Middle frontal gyrus (tissue), 1 donor: ENCODE results near the gene GSTT4.
"Not testable (repeated sequence)": the region's sequence is repeated elsewhere in the genome, so short reads cannot be mapped to it uniquely, and the experiment has no call there.

ENCODE experiments used
- DNase-seq: peaks from one replicate; pipeline ENCODE4 v3.0.0-alpha.2; 2015; ENCODE audit warnings: low spot score; ENCODE audit errors: extremely low spot score

The GSTT4 gene

GRCh38 chr22:24005201-24005600 lies at the start of gene GSTT4:
Gene GSTT4 (minus strand): TSS chr22:24005453. CDS start chr22:24005356, 97 bp downstream.
- DNase-seq, result no peak

GRCh38 chr22:24054356-24054755 lies 49.1 kb upstream of the GSTT4 start:
- DNase-seq, result no peak

- DNase-seq, result no peak
Observed at GRCh38 chr22:24053481-24054226, 48.4 kb upstream of the GSTT4 start.

- no peak for DNase-seq
Observed at GRCh38 chr22:24051568-24051967, 46.3 kb upstream of the GSTT4 start.

GRCh38 chr22:24051028-24051427 lies 45.8 kb upstream of the GSTT4 start:
- DNase-seq, result no peak

- no peak for DNase-seq
Observed at GRCh38 chr22:24049978-24050377, 44.7 kb upstream of the GSTT4 start.

- DNase-seq, result no peak
Observed at GRCh38 chr22:24049211-24049610, 44.0 kb upstream of the GSTT4 start.

GRCh38 chr22:24046024-24046423 lies 40.8 kb upstream of the GSTT4 start:
- DNase-seq, result no peak

GRCh38 chr22:24043958-24044357 lies 38.7 kb upstream of the GSTT4 start:
- DNase-seq, result no peak

- DNase-seq, result not testable (repeated sequence)
Observed at GRCh38 chr22:24043465-24043864, 38.2 kb upstream of the GSTT4 start.

GRCh38 chr22:24040946-24041345 lies 35.7 kb upstream of the GSTT4 start:
- DNase-seq, result no peak

- no peak for DNase-seq
Observed at GRCh38 chr22:24039046-24039445, 33.8 kb upstream of the GSTT4 start.

- no peak for DNase-seq
Observed at GRCh38 chr22:24037851-24038765, 32.9 kb upstream of the GSTT4 start.

GRCh38 chr22:24035296-24035695 lies 30.0 kb upstream of the GSTT4 start:
- no peak for DNase-seq

GRCh38 chr22:24033731-24034130 lies 28.5 kb upstream of the GSTT4 start:
- DNase-seq, result no peak

GRCh38 chr22:24030186-24030702 lies 25.0 kb upstream of the GSTT4 start:
- no peak for DNase-seq

- no peak for DNase-seq
Observed at GRCh38 chr22:24029304-24029703, 24.1 kb upstream of the GSTT4 start.

- no peak for DNase-seq
Observed at GRCh38 chr22:24028533-24028932, 23.3 kb upstream of the GSTT4 start.

GRCh38 chr22:24027991-24028390 lies 22.7 kb upstream of the GSTT4 start:
- no peak for DNase-seq

GRCh38 chr22:24027389-24027975 lies 22.2 kb upstream of the GSTT4 start:
- no peak for DNase-seq

GRCh38 chr22:24026733-24027132 lies 21.5 kb upstream of the GSTT4 start:
- no peak for DNase-seq

GRCh38 chr22:24026056-24026455 lies 20.8 kb upstream of the GSTT4 start:
- DNase-seq, result no peak
